ENCODE data around the gene TMPRSS6.

TMPRSS6 gene

GRCh38 chr22:37117092-37117491 is 7.6 kb upstream of the TMPRSS6 start:
- no peak for DNase-seq (ENCODE audit: low read depth, low spot score)

- DNase-seq (ENCODE audit: low read depth, low spot score): no peak
Measured at GRCh38 chr22:37115032-37115431, 5.5 kb upstream of the TMPRSS6 start.

- no peak for DNase-seq (ENCODE audit: low read depth, low spot score)
Measured at GRCh38 chr22:37113757-37114156, 4.2 kb upstream of the TMPRSS6 start.

GRCh38 chr22:37112084-37112728 is 2.7 kb upstream of the TMPRSS6 start:
- no peak for DNase-seq (ENCODE audit: low read depth, low spot score)

GRCh38 chr22:37111156-37111717 is 1.7 kb upstream of the TMPRSS6 start:
- no peak for DNase-seq (ENCODE audit: low read depth, low spot score)

- no peak for DNase-seq (ENCODE audit: low read depth, low spot score)
Measured at GRCh38 chr22:37107816-37108621, 1.5 kb downstream of the TMPRSS6 start.

GRCh38 chr22:37105990-37106389 is 3.5 kb downstream of the TMPRSS6 start:
- DNase-seq (ENCODE audit: low read depth, low spot score): no peak

GRCh38 chr22:37105154-37105553 is 4.4 kb downstream of the TMPRSS6 start:
- no peak for DNase-seq (ENCODE audit: low read depth, low spot score)

- DNase-seq (ENCODE audit: low read depth, low spot score): no peak
Measured at GRCh38 chr22:37103656-37104452, 5.7 kb downstream of the TMPRSS6 start.

GRCh38 chr22:37103151-37103550 is 6.4 kb downstream of the TMPRSS6 start:
- no peak for DNase-seq (ENCODE audit: low read depth, low spot score)

- no peak for DNase-seq (ENCODE audit: low read depth, low spot score)
Measured at GRCh38 chr22:37101311-37102066, 8.0 kb downstream of the TMPRSS6 start.

GRCh38 chr22:37100589-37101127 is 8.9 kb downstream of the TMPRSS6 start:
- no peak for DNase-seq (ENCODE audit: low read depth, low spot score)

- no peak for DNase-seq (ENCODE audit: low read depth, low spot score)
Measured at GRCh38 chr22:37098976-37099591, 10.4 kb downstream of the TMPRSS6 start.

- no peak for DNase-seq (ENCODE audit: low read depth, low spot score)
Measured at GRCh38 chr22:37097346-37097745, 12.2 kb downstream of the TMPRSS6 start.

GRCh38 chr22:37095113-37095512 is 14.4 kb downstream of the TMPRSS6 start:
- DNase-seq (ENCODE audit: low read depth, low spot score): no peak

- no peak for DNase-seq (ENCODE audit: low read depth, low spot score)
Measured at GRCh38 chr22:37094239-37094638, 15.3 kb downstream of the TMPRSS6 start.

- DNase-seq (ENCODE audit: low read depth, low spot score): no peak
Measured at GRCh38 chr22:37092997-37093396, 16.5 kb downstream of the TMPRSS6 start.

- no peak for DNase-seq (ENCODE audit: low read depth, low spot score)
Measured at GRCh38 chr22:37091994-37092393, 17.5 kb downstream of the TMPRSS6 start.

GRCh38 chr22:37090920-37091695 is 18.4 kb downstream of the TMPRSS6 start:
- no peak for DNase-seq (ENCODE audit: low read depth, low spot score)

GRCh38 chr22:37089434-37089833 is 20.1 kb downstream of the TMPRSS6 start:
- DNase-seq (ENCODE audit: low read depth, low spot score): no peak
